H54 (cell line): ENCODE data around the gene VRK1.

Source experiments
- DNase-seq: peaks from one replicate; pipeline ENCODE4 v3.0.0; 2011; ENCODE audit warnings: low spot score, mixed read lengths; ENCODE audit not compliant: insufficient read length
- FAIRE-seq: peaks from 3 replicates; lab custom pipeline; 2011; peaks lifted over from hg19 to GRCh38; lab: Jason Lieb, UNC
- POLR2A ChIP-seq: IDR thresholded peaks from 2 replicates; pipeline ENCODE4 v1.6.1; 2011; ENCODE audit warnings: low read depth, mild to moderate bottlenecking, low read length

The VRK1 gene

DNA sequence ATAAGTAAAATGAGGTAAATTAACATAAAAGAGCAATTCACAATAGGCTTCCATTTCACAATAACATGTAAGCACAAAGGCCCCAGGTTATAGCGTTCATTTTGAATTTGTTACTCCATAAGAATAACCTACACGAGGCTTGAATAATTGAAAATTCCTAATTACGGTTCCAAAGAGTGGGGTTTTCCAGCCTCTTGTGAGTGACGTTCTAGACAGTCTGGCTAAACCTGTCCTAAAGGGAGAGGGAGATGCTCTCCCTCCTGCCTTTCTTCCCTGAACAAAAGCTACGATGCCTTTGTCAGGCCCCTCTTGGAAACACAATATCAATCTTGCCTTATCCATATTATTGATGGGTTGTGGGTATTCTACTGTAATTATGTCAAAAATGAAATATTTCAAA lies 24.3 kb upstream of the VRK1 start:
- no peak for FAIRE-seq
- no peak for TF ChIP-seq POLR2A
- DNase-seq: no peak

DNA sequence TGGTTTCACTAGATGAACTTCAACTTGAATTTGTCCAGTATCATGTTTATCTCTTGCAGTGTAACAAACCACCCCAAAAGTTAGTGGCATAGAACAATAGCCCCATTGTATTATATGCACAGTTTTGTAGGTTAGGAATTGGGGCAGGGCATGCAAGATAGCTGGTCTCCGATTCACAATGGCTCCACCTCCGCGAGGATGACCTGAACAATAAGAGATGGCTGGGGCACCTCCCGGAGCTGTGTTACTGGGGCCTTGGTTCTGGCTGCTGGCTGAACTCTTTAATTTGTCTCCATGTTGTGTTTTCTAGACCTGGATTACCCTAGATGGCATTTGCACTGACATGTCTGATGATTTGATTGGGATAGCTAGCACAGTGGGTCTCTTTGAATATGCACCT lies 20.4 kb upstream of the VRK1 start:
- FAIRE-seq: no peak
- no peak for TF ChIP-seq POLR2A
- no peak for DNase-seq

DNA sequence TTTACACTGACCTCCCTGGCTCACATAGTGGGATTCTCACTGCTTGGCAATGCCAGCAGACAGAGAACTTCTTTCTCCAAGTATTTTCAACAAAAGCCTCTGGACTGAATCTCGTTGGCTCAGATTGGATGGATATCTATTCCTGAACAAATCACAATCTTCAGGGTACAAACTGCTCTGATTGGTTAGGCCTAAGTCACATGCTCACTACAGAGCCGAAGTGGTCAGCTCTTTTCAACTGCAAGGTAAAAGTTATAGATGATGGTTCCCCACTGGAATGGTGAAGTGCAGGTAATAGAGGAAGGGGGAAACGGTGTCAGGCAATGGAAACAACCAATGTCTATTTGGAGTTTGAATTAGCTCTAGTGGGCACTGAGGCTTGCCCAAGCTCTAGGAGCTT lies 16.7 kb upstream of the VRK1 start:
- FAIRE-seq (no peak), DNase-seq (no peak)
- no peak for TF ChIP-seq POLR2A

DNA sequence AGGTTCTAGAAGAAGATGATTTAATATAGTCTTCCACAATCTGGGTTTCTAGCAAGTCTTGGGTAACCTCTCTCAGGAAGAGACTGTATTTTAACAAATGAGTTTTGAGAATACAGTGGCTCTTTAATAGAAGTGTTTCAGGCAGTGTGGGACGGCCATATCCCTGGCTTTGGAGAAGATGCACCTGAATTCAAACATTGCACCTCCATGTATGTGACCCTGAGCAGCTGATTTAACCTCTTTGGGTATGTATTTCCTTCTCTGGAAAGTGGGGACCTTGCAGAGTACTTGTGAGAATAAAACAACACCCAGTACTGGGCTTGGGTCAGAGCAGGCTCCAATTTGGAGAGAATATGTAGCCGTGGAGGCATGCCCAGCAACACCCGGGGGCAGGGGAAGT lies 15.8 kb upstream of the VRK1 start:
- TF ChIP-seq POLR2A: no peak
- no peak for DNase-seq
- no peak for FAIRE-seq

DNA sequence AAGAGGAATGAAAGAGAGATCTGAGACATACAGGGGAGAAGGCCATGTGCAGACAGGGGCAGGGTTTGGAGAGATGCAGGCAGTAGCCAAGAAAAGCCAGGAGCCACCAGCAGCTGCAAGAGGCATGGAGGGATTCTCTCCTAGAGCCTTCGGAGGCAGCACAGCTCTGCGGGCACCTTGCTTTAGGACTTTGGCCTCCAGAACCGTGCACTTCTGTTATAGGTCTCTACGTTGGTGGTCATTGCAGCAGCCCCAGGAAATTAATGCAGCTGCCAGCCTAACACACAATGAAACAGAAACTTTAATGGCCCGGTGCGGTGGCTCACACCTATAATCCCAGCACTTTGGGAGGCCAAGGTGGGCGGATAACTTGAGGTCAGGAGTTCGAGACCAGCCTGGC lies 14.7 kb upstream of the VRK1 start:
- FAIRE-seq (no peak), DNase-seq (no peak)
- no peak for TF ChIP-seq POLR2A

DNA sequence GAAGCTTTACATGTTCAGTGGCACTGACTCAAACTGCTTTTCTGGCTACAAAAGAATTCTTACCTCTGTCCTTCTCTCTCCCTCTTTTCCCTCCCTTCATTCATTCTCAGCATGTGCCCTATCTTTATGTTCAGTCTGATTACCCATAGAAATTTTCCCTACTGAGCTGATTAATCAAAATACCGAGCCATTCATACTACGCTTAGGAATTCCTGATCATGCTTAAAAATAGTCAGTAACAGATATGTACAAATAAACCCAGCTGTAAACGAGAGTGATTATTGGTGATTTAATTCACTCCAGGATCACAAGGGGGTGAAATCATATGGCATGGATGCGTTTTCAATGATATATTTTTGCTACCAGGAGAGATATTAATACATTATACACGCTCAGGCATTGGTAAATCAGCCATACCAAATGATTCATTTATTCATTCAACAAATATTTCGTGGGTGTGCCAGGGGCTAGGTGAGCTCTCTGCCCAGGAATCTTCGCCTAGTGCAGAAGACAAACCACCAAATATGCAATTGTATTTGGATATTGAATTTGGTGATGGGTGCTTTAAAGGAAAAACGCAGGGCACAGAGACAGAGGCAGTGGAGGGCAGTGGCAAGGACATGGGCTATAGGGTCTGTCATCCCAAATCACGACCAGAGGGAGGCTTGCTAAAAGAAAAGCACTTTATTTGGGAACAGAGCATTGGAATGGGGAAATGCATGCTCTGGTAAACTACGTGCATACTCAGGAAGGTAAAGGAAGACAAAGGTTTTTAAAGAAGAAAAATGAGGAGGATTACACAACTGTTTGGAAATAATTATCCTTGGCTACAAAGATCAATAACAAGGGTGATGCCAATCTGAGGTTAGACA lies 13.9 kb upstream of the VRK1 start:
- DNase-seq (no peak), FAIRE-seq (no peak)
- TF ChIP-seq POLR2A: no peak

DNA sequence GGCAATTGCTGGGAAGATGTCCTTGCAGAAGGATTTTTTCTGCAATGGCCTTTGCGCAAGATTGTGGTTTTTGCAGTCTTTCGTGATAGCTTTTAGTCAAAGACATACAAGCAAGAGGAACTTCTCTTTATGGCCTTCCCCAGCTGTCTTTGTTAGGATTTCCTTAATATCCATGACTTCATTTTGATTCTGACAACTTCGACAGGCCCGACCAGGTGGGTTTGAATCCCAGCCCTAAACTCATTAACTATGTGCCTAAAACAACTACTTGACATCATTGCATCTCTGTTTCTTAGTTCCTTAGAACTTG lies 13.3 kb upstream of the VRK1 start:
- no peak for TF ChIP-seq POLR2A
- DNase-seq: no peak
- peak; percentile 11 for FAIRE-seq

DNA sequence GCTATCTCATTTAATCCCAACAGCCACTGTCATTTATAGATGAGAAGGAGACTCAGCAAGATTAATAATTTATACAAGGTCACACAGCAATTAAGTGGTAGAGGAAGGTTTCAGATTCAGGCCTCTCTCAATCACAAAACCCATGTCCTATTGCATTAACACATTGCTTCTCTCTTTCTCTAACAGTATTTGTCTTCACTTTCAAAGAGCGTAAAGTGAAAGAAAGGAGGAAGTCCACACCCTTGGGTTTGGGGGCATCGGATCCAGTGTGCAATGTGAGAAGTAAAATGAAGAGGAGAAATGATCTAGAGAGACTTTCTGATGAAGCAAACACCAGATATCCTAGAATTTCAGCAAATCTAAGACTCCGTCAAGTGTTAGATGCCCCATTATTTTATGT lies 7.0 kb upstream of the VRK1 start:
- DNase-seq (no peak), FAIRE-seq (no peak)
- no peak for TF ChIP-seq POLR2A

DNA sequence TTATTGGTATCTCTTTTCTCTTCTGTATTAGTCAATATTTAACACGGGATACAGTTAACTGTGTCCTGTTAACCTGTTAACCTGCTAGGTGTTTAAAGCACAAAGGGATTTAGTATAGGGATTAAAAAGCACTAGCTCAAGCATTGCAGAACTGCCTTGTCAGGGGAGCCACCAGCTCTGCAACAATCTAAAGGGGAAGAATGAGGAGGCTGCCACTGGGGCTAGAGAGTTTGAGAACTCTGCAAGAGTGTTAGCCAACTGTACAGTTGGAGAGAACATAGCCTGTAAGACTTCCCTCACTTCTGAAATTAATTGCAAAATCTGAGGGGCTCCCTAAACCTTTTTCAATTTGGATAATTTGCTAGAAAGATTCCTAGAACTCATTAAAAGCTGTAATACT lies 6.5 kb upstream of the VRK1 start:
- no peak for DNase-seq
- FAIRE-seq: no peak
- TF ChIP-seq POLR2A: no peak

DNA sequence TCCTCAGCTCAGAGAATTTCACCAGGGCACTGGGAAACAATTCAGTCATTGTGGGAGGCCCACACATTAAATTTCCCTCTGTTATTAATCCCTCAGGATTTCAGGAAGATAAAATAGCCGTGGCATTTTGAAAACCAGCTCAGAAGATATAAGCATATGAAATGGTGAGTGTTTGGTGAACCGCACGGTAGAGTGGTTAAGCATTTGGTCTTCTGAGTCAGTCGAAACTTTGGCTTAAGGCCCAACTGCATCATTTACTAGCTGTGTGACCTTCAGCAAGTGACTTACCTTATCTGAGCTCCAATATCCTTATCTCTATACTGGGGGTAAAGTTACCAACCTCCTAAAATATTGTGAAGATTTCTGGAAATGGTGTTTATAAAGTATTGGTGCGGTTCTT lies 5.2 kb upstream of the VRK1 start:
- DNase-seq (no peak), FAIRE-seq (no peak)
- TF ChIP-seq POLR2A: no peak

DNA sequence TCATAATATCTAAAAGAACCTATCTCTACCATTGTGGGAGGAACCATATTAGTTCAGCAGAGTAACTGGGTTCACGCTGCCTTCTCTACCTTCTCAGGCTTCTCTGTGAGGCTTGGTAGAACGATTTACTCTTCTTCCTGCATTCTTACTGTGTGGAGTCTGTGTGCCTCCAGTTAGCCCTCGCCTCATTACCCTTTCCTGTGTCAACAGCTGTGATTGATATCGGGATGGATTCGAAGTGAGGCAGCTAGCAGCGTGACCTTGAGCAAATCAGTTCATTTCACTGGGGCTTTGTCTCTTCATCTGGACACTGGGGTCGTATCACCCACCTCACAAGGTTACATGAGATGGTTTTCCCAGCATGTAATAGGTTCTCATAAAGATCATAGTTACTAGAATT lies 4.6 kb upstream of the VRK1 start:
- no peak for DNase-seq
- FAIRE-seq: no peak
- no peak for TF ChIP-seq POLR2A

DNA sequence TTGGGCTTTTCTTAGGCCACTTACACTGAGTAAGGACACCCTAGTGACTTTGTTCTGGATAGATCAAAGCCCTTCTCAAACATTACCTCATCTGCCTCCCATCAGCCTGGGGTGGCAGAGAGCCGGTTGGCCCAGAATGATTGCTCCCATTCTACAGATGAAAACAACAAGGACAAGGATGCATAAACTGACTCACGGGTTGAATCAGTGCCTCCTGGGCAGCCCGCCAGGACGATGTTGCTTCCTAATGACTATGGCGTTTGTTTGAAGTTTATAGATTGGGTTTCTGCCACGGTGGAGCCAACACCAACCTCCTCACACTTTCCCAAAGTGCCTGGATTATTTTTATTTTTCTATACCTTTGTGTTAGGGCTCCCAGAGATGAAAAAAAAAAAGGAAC lies 3.6 kb upstream of the VRK1 start:
- FAIRE-seq: no peak
- no peak for TF ChIP-seq POLR2A
- DNase-seq: no peak

DNA sequence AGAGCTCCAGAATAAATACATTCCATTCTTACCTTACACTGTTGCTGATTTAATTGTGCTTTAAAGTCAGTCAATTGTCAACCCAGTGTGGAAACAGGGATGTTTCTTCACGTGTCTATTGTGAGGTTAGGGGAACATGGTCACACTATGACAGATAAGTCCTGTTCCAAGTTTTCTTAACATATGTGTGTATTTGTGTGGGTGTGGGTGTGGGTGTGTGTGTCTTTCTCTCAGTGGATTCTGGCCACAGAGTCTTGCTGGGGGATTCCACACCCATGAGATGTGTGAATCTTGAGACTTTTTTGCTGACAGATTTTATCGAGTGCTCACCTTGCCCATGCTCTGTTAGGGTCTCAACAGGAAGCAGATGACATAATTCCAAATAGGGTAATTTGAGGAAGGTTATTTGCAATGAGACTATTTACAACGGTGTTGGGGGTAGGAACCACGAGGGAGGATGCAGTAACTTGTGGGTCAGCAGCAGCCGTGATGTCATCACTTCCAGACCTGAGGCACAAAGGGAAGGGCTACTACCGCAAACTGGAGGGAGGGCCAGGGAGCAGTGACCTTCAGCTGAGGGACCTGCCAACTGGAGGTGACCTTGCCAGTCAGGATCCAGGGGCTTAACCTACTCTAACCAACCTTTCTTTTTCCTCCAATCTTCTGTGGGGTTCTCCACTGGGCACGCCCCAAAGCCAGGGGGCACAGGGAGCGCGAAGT lies 1.9 kb upstream of the VRK1 start:
- DNase-seq (no peak), FAIRE-seq (no peak)
- no peak for TF ChIP-seq POLR2A

DNA sequence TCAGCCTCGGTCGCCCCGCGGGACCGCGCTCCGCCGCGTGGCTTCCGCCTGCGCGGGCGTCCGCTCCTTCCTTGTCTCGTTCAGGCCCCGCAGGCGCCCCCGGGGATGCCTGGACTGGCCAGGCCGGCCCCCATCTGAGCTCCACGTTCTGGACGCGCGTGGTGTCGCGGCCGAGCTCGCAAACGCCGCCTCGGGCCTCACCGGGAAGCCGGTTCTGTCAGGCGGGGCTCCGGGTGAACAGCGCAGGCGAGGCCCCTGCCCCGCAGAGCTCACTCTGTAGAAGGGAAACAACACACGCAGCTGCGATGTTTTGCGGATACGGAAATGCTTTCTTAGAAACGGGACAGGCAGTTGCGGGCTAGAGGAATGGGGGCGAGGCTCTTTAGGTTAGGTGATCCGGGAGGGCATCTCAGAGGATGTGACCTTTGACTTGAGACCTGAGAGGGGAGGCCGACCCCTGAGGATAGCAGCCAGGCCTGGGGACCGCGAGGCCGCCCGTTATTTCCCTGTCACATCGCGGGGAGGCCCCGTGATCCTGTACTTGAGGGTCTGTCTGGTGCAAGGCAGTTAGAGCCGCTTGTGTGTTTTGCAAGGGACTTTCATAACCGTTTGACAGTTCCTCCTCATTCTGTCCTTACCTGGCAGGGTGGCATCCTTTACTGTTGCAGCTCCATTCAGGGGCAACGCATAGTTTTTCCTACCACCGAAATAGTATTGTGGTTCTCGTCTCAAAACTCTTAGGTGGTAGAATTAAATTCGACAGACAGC lies 584 bp downstream of the VRK1 start:
- peak; percentile 75 for FAIRE-seq
- no peak for DNase-seq

More for the DNA sequence above, 584 bp downstream of the VRK1 start:
- TF ChIP-seq POLR2A: no peak
